ENCODE data around the gene SLC35E3.
A peak's percentile ranks its signal among the peaks of the same experiment; 100 is the strongest.
"Not testable (repeated sequence)": the region's sequence is repeated elsewhere in the genome, so short reads cannot be mapped to it uniquely, and the experiment has no call there.

Gene SLC35E3

DNA sequence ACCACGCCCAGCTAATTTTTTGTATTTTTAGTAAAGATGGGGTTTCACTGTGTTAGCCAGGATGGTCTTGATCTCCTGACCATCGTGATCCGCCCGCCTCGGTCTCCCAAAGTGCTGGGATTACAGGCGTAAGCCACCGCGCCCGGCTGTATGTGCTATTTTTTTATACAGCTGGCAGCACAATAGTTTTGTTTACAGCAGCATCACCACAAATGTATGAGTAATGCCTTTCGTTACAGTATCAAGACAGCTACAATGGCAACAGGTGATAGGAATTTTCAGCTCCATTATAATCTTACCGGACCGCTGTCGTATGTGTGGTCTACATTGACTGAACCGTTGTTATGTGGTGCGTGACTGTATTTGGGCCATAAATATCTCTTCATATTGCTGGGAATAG lies 50.4 kb downstream of the SLC35E3 start:
- DNase-seq = no peak

DNA sequence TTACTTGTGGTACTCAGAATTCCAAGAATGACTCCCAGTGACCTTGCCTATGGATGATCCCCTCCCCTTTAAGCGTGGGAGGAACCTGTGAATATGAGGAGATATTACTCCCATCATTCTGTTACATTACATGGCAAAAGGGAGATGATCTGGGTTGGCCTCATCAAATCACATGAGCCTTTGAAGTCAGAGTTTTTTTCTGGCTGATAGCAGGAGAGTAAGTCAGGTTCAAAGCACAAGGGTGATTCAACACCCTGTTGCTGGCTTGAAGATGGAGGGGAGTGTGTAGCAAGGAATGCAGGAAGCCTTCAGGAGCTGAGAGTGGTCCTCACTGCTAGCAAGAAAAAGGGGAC lies 52.9 kb downstream of the SLC35E3 start:
- DNase-seq = no peak

DNA sequence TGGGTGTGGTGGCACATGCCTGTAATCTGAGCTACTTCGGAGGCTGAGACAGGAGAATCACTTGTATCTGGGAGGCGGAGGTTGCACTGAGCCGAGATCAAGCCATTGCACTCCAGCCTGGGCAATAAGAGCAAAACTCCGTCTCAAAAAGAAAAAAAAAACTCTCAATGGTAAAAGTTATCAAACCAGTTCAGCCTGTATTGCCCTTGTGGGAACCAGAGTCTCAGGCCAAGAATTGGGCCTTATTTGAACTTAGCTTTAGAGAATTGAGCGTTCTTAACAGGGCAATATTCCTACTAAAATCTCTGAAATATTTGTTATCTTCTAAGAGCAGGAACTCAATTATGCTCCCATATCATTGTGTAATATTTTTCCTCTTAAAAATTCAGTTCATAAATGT lies 54.3 kb downstream of the SLC35E3 start:
- DNase-seq = no peak

GRCh38 chr12:68801124-68801523 lies 55.1 kb downstream of the SLC35E3 start:
- DNase-seq = not testable (repeated sequence)

GRCh38 chr12:68802372-68802745 lies 56.4 kb downstream of the SLC35E3 start:
- not testable (repeated sequence) for DNase-seq

GRCh38 chr12:68802911-68803651 lies 57.1 kb downstream of the SLC35E3 start:
- DNase-seq = not testable (repeated sequence)

GRCh38 chr12:68803948-68804656 lies 58.1 kb downstream of the SLC35E3 start:
- DNase-seq = no peak

GRCh38 chr12:68804657-68805591 lies 58.9 kb downstream of the SLC35E3 start:
- no peak for DNase-seq

DNA sequence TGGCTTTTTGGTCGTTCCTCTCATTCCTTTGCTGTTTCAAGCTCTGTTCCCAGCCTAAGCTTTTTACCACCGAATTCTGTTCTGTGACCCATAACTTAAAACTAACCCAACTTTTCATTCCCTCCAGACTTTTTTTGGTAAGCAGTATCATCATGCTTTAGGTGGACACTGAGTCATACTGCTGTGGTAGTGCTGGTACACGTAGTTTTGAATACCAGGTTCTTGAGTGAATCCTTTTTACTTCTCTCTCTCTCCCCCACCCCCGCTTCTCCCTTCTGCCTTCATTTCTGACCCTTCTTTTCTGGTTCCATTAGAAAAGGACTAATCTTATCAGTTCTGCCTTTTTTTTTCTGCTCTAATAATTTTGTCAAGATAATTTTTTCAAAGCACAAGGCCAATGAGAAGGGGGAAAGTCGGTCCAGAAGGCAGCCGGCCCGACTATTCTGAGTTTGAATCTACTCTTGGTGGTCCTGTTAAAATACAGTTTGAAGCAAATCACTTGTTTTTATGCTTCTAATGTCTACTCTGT lies 59.7 kb downstream of the SLC35E3 start:
- no peak for DNase-seq

- no peak for DNase-seq
Measured at GRCh38 chr12:68806488-68807237, 60.7 kb downstream of the SLC35E3 start.

GRCh38 chr12:68807274-68807575 lies 61.2 kb downstream of the SLC35E3 start:
- DNase-seq = not testable (repeated sequence)

DNA sequence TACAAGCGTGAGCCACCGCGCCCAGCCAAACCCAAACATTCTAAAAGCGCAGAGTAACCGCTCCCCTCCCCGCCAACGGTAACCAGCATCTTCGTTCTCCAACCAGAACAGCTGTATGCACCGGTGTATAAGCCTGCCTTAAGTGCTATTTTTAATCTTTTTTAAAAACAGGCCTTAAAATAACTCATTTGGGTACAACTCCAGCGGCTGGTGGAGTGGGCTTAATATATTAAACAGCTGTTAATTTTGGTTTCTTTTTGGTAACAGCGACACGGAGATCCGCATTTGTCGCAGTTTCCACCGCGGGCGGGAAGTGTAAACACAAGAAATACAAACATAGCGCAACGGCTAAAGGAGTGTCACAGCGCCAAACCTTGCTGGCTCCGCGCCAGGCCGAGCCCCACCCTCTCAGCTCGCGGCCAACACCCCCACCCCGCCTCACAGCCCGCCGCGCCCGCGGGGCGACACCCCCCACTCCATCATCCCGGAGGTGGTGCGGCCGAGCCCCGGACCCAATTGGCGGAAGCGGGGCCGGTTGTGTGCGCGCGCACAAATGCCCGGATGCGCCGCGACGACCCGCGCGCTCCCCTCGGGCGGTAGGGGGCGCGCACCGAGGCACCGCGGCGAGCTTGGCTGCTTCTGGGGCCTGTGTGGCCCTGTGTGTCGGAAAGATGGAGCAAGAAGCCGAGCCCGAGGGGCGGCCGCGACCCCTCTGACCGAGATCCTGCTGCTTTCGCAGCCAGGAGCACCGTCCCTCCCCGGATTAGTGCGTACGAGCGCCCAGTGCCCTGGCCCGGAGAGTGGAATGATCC lies 61.8 kb downstream of the SLC35E3 start, which contains the start of gene MDM2:
Gene MDM2, plus strand, starts transcription at position 602 of the 812 bp plus-strand sequence. CDS start 301 bp downstream, outside the sequence.
- peak; percentile 97 for DNase-seq

- DNase-seq = peak; percentile 29
Measured at GRCh38 chr12:68808388-68809189, 62.6 kb downstream of the SLC35E3 start.

- no peak for DNase-seq
Measured at GRCh38 chr12:68809190-68810026, 63.4 kb downstream of the SLC35E3 start.

GRCh38 chr12:68810027-68810389 lies 64.0 kb downstream of the SLC35E3 start:
- DNase-seq = not testable (repeated sequence)

GRCh38 chr12:68811573-68811972 lies 65.6 kb downstream of the SLC35E3 start:
- not testable (repeated sequence) for DNase-seq

- no peak for DNase-seq
Measured at GRCh38 chr12:68812553-68813241, 66.7 kb downstream of the SLC35E3 start.

GRCh38 chr12:68813242-68813593 lies 67.2 kb downstream of the SLC35E3 start:
- DNase-seq = no peak

Data from activated effector memory CD4-positive, alpha-beta T cell treated with Interleukin-2 at 50 U/mL for 16 hours (primary cell).